ENCODE measurements around the gene HOXC9.

The HOXC9 gene

DNA sequence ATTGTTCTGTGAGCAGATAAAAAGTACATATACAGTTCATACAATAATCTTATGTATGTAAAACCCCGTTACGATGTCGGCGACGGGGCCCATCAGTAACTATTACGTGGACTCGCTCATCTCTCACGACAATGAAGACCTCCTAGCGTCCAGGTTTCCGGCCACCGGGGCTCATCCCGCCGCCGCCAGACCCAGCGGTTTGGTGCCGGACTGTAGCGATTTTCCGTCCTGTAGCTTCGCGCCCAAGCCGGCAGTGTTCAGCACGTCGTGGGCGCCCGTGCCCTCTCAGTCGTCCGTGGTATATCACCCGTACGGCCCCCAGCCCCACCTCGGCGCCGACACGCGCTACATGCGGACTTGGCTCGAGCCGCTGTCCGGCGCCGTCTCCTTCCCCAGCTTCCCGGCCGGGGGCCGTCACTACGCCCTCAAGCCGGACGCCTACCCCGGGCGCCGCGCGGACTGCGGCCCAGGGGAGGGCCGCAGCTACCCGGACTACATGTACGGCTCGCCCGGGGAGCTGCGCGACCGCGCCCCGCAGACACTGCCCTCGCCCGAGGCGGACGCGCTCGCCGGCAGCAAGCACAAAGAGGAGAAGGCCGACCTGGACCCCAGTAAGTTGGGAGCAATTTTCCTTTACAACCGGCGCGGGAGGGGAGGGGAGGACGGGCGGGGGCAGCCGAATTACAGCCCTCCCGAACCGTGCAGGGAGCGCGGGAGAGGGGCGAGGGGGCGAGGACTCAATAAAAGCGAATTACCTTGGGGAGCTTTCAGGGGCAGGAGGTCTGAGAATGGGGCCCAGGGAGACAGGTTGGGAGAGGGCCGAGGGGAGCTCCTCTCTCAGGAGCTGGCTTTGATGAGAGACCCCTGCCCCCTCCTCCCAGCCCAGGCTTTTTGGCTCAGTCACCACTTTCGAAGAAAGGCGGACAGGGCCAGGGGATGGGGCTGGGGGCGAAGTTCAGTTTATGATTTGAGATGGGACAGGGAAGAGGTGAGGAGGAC is at the start of gene HOXC9:
Gene HOXC9 (plus strand): TSS at position 46 of the 999 bp plus-strand sequence. CDS start 28 bp downstream, at position 74.
- no peak for DNase-seq

DNA sequence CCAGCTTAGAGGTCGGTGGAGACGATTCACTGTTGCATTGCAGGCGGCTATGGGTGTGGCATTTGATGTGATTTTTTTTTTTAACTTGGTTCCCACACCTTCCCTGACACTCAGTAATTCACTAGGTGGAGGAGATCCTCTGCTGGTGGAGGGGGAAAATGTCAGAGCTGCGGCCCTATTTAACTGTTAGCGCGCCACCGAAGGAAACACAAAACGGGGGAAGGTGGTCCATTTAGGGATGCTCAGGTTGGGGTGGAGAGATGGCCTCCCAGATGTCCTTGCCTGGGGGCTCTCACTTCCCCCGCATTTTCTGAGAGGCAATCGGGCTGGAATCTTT is 49.6 kb upstream of the HOXC9 start:
- no peak for DNase-seq

DNA sequence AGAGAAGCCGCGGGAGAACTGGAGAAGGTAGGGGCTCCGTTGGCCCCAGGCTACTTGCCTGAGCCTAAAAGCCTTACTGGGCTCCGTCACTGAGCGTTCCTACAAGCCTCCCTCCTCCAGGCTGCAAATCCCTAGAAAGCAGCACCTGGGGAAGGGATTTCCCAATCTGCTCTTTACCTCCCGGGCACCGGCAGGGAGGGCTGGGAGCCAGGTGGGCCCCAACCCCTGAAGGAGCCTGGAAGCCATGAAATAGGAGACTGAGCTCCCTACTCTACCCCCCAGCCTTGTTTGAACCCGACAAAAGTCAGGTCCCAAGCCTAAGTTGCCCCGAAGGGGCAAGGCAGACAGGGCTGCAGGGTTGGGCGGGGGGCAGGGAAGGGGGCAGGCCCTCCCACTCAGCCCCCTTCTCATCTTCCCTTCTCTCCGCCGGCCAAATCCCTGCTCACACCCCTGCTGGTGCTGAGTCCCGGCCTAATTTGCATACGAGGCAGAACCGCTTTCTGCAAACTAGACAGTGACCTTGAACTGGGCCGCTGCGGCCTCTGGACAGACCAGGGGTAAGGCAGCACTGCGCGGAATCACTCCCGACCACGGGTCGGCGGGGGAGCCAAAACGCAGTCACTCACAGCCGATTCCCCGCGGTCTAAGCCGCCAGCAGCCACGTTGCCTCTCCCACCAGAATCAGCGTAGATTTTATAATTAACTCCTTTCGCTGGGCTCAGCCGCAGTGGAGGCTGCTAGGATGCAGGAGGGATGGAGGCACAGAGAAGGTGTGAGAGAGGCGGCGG is 49.0 kb upstream of the HOXC9 start:
- no peak for DNase-seq

DNA sequence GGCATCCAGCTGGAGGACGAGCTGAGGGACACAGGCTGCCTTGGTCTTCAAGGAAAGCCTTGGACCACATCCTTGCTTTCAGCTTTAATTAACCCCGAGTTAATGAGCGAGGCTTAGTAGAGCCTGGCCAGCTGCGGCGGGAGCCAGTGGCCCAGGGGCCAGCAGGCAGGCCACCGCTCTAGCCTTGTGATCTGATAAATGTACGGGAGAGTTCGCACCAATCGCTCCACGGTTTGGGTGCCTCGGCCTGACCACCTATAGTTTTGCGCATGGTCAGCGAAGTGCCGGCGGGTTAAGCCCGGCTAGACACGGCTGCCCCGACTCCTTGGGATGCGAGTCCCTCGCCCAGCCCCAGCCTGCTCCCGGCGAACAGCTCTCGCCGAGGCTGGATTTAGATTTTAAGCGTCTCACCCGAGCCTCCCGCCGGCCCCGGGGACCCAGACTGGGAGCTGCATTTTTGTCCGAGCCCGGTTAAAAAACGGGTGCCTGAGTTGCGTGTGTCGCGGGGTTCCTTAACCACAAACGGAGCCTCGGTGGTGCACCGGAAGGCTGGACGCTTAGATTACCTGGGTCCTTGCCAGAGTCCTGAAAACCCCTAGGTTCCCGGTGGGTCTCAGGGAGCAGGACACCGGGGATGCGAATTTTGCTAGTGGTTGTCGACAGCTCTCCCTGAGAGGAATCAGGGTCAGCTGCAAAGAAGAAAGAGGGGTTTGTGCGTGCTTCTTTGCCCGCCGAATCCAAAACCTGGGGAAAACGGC is 48.2 kb upstream of the HOXC9 start:
- no peak for DNase-seq

DNA sequence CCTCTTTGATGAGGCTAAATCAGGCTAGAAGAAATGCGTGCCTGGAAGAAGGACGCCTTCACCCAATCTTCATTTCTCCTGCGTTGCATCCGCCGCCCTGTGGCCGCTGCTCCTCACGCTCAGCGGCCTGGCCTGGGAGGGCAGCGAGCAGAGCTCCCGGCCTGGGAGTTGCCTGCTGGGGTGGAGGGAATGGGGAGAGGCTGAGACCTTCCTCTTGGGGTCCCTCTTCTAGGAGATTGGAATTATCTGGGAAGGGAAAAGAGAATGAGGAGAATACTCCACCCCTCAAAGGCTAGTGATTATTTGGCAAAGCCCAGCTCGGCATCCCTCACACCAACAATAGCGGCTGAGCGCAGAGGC is 47.6 kb upstream of the HOXC9 start:
- no peak for DNase-seq

DNA sequence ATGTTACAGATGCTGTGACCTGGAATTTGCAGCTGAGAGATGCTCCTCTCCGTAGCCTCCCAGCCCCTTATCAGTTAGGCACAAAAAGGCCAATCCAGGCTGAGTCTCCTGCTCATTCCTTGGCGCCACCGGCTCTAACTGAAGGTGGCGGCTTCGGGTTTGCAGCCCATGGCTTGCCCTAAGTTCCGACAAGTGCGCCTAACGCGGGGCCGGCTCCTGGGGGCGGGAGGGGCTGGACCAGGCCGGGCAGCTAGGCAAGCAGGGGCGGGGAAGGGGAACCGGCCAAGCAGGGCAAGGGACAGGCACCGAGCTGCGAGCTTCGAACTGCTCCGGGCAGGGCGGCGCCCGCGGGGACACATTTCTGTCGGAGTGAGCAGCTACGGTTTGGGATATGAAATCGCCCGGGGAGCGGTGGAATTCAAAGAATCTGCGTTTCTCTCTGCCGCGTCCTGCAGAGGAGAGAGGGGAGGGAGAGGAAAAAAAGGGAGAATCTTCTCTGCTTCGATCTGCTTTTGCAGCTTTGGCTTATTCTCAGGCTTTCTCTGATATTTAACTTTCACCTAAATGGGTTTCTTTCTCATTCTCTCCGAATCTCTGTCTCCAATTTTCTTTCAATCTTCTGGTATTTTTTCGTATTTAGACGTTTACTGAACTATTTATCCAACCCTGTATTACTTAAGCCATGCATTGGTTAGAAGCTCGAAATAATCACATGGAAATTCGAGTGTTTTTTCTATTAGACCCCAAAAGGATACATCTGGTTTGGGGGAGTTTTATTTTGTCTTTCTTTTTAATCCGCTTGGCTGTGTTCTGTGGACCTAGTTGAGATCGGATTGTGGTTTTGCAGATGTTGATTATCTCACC is 46.9 kb upstream of the HOXC9 start:
- DNase-seq, result no peak

DNA sequence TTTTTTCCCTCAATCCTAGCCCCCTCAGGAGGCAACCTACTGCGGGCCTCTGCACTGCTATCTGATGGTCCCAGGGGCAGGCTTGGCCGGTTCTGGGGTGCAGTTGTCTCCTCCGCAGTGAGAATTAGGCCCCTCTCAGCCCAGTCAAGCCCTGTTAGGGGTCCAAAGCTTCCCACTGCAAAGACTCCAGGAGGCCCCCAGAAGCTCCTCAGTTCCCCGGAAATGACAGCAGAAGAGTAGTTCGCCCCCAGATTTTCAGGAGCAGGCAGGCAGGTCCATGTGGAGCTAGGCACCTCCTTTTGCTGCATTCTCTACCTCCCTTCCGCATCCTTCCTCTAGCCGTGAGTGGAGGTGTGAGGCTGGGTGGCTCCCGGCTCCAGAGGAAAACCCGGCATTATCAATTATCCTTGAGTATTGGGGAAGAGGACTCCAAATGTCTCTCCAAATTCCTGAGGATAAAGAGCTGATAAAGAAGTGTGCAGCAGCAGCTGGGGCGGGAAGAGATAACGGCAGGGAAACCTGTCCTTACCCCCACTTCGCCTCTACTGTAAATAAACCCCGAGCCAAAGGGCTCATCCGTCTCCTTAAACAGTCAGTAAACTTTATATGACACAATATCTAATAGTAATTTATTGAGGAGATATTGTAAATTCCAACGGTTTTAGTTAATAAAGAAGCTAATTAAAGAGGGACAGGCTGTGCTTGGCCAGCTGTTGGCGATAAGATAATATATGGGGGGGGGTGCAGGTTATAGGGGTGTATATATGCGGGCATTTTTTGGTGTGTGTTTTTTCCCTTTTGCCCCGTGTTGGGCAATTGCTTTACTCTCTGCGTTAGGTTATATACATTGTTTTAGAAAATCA is 45.9 kb upstream of the HOXC9 start:
- DNase-seq, result no peak

DNA sequence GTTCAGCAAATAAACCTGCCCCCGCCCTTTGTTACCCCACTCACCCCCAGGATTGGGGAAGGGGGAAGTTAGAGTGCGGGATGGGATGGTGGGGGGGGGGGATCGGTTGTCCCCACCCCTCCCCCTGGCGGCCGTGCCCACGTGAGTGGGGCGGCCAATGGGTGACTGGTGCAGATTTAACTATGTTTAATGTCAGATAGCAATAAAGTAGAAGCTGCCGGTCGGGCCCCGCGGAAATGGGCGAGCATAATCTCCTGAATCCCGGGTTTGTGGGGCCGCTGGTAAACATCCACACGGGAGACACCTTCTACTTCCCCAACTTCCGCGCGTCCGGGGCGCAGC is 45.3 kb upstream of the HOXC9 start, which contains the start of gene HOXC12:
Gene HOXC12 (plus strand): TSS at position 210 of the 342 bp plus-strand sequence. CDS start 27 bp downstream, at position 237.
- no peak for DNase-seq

DNA sequence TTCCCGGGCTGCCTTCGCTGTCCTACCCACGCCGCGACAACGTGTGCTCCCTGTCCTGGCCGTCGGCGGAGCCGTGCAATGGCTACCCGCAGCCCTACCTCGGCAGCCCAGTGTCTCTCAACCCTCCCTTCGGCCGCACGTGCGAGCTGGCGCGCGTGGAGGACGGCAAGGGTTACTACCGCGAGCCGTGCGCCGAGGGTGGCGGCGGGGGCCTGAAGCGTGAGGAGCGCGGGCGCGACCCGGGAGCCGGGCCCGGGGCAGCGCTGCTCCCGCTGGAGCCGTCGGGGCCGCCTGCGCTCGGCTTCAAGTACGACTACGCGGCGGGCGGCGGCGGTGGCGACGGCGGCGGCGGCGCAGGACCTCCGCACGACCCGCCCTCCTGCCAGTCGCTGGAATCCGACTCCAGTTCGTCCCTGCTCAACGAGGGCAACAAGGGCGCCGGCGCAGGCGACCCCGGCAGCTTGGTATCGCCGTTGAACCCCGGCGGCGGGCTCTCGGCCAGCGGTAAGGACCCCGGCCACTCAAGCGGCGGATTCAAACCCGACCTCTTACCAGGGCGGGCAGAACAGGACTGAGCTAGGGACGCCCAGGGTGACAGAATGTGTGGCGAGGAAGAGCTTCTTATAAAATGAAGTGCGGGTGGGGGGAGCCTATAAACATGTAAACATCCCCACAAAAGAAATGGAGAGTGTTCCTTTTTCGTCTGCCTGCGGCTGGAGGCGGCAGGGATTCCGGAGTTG is 44.8 kb upstream of the HOXC9 start:
- DNase-seq, result no peak

DNA sequence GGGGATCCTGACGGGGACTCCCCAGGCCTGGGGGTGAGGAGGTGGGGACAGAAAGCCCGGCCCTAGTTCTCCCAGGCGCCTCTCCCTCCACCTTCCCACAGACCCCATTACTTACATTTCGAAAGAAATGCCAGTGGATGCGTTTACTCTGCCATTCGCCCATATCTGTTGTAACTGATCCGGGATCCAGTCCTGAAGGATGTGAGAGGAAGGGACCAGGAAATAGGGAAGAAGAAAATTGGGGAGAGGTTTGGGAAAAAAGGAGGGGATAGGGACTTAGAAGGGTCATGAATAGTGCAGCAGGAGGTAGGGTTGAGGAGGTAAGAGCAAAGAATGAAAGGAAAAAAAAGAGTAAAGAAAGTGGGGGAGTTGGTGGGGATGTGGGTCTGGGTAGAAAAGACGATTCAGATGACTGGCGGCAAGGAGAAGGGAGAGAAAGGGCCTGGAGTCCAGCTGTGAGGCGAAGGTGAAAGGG is 44.1 kb upstream of the HOXC9 start:
- no peak for DNase-seq

DNA sequence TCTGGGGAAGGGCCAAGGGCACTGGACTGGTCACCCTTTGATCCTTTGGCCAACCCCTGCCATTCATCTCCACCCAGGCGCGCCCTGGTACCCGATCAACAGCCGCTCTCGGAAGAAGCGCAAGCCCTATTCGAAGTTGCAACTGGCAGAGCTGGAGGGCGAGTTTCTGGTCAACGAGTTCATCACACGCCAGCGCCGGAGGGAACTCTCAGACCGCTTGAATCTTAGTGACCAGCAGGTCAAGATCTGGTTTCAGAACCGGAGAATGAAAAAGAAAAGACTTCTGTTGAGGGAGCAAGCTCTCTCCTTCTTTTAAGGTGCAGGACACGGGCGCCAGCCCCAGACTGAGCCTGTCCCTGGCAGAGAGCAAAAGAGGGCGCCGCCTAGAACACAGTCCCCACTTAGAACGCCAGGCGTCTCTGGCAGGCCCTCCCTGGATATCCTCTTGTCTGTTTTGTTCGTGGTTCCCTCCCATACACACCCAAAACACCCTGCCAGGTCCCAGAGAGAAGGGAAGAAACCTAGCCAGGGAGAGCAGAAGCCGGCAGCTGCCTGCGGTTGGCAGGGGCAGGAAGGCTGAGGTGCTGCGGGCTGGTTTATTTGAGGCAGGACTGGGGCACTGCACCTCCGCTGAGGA is 43.6 kb upstream of the HOXC9 start:
- no peak for DNase-seq

DNA sequence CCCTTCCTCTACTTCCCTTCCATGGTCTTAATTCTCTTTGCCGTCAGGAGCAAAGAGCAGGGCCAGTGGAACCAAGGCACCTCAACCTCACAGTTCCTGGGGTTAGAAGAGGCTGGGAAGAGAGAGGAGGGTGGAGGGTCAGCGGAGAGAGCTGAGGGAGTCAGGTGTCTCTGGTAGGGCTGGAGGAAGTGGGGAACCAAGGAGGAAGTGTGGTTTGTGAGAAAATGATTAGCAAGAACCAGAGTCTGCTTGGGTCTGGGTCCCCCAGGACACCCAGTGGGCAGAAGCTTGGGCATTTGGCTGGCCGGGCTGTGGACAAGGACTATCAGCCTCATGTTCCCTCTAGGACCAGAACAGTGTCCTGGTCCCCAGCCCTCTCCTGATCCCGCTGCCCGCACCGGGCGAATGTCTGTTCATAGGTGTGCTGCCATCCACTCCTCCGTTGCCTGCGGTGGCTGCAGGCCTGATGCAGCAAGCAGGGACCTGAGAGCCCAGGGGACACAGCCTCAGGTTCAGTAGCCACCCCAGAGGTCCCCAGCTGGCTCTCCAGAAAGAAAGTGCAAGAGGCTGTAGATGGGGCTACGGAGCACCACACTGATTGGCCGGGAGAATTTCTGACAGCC is 42.9 kb upstream of the HOXC9 start:
- no peak for DNase-seq

DNA sequence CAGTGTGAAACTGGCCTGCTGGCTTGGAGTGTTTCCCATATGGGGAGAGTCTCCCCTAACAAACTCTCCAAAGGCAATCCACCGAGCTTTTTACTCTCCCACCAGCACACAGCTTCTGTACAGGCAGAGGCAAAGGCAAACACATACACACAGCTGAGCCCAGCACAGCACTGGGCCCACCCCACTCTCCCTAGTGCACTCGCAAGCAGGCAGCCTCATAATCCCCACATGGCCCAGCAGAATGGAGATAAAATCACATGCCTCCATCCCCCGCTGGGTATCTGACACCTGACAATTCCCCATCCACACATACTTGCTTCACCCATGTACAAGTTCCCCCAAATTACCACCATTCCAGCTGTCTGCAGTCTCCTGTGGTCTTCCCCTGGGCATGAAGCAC is 41.8 kb upstream of the HOXC9 start:
- no peak for DNase-seq

DNA sequence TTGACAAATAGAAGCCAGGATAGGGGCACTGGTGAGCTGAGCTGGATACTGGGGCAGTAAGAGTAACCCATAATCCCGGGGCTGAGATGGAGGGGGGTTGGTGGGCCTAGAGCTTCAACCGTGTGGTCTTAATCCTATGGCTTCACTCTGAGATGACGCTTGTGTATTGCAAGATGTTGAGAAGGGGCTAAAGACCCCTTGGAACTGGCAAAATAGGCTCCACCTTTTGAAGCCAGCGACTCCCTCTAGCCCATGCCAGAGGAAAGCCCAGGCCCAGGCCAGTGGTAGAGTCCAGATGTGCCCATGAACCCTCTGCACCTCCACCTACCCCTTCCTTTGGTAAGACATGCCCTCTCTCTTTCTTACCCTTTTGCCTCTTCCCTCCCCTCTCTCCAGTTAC is 40.6 kb upstream of the HOXC9 start:
- DNase-seq, result no peak

DNA sequence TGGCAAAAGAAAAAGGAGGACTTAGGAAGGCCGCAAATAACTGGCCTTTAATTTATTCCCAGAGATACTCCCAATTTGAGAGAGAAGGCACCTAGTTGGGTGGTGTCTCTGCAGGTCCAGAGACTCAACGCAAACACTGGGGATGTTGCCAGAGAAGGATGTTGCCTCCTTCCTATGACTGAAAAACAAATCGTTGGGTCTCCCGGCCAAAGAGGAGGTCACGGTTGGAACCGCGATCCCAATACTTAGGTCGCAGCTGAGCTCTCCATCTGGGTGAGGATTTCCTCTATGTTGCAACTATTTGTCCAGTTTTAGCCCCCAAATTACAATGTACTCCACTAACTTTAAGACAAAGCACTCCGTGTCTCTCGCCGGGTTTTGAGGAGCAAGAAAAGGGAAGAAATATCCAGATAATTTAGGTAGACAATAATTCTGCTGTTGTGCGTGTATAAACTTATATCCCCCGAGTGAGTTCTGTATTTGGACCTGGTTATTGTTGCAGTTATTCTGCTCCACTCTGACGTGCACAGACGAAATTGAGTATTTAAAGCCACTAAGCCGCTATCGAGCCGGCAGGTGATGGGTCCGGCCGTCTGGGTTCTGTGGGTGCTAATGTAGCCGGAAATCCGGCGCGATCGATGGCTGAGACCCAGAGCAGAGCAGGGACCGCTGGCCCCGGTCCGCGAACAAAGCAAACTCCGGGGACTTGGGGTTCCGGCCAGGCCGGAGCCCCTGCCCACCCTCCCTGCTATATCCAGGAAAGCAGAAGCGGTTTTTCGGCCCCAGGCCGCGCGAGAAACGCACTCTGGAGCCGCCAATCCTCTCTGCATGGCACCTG is 39.6 kb upstream of the HOXC9 start:
- DNase-seq, result no peak

DNA sequence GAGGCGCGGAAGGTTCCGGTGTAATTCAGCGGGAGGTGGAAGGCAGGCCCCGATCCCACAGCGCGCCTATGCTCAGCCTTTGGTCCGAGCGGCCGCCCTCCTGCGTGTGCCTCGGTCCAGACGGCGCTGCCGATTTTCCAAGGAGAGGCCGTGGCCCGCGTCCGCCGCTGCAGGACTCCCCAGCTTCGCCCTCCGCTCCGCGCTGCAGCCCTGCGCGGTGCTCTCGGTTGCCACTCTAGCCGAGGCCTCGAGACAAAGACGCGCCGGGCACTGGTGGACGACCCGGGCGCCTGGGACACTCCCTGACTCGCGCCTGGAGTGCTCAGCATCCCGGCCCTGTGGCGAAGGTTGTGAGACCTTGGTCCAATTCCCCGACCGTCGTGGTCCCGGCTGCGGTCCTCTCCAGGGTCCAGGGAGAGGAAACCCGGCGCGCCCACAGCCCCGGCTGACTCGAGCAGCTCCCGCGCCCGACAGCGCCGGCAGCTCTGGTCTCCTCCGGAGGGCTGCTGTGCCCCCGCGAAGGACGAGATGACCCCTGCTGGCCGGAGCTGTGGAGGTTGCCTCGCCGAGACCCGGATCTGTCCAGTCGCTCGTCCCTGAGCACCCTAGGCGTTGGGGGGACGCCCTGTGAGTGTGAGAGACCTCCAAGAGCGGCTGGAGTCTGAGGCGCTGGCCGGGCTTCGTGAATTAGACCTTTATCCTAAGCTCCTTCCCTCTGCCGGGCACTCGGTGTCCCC is 38.8 kb upstream of the HOXC9 start:
- no peak for DNase-seq

DNA sequence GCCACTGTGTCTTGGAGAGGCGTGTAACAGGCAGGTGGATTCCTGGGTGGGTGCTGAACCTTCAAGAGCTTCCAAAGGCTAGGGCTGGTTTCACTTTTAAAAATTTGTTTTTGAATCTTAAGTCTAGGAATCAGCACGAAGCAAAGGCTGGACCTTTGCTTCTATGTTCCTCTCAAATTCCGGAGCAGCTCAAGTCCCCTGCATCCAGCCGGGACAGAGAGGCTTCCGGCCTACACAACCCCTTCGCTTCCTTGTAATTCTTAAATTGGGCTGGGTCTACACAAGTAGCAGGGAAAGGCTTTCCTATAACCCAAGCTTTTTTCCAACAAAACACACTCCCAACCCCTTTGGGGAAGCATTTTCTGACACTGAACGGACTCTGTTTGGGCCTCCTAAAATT is 37.0 kb upstream of the HOXC9 start:
- no peak for DNase-seq

Data from NCI-H1092 treated with DMSO at 0.1 percent for 48 hours (cell line).